ENCODE results near the gene GPRC5C. TPM values are rescaled to one million over a fixed set of nuclear protein-coding genes. Genes with fewer than 3 reads are reported as not detected.

The GPRC5C gene
- total RNA-seq, 1 donor from 2014 or later: 24.7 TPM

GRCh38 chr17:74413491-74413890 is 18.4 kb upstream of the GPRC5C start:
- TF ChIP-seq CTCF (IDR thresholded peaks at IDR 0.05; ENCODE audit: unreplicated experiment): no peak
- H3K4me1 Mint-ChIP-seq (ENCODE audit: unreplicated experiment): peaks cover 7% of the 10 kb centered on the region
- H3K4me3 Mint-ChIP-seq (ENCODE audit: unreplicated experiment): no peak overlapping the region
- no peak overlapping the region for H3K27ac Mint-ChIP-seq (ENCODE audit: unreplicated experiment)
- peaks cover 7% of the 10 kb centered on the region for H3K27me3 Mint-ChIP-seq (ENCODE audit: unreplicated experiment)
- no peak for DNase-seq (ENCODE audit: low spot score)
- no peaks in the 10 kb centered on the region for H3K9me3 Mint-ChIP-seq (ENCODE audit: unreplicated experiment)
- H3K36me3 Mint-ChIP-seq (ENCODE audit: low read depth, unreplicated experiment): no peaks in the 10 kb centered on the region

- DNase-seq (ENCODE audit: low spot score): no peak
- TF ChIP-seq CTCF (IDR thresholded peaks at IDR 0.05; ENCODE audit: unreplicated experiment): no peak
- H3K4me3 Mint-ChIP-seq (ENCODE audit: unreplicated experiment): no peak overlapping the region
- peaks cover 7% of the 10 kb centered on the region for H3K4me1 Mint-ChIP-seq (ENCODE audit: unreplicated experiment)
- H3K27ac Mint-ChIP-seq (ENCODE audit: unreplicated experiment): no peak overlapping the region
- no peaks in the 10 kb centered on the region for H3K9me3 Mint-ChIP-seq (ENCODE audit: unreplicated experiment)
- H3K27me3 Mint-ChIP-seq (ENCODE audit: unreplicated experiment): peaks cover 7% of the 10 kb centered on the region
- no peaks in the 10 kb centered on the region for H3K36me3 Mint-ChIP-seq (ENCODE audit: low read depth, unreplicated experiment)
Observed at GRCh38 chr17:74414510-74414909, 17.4 kb upstream of the GPRC5C start.

GRCh38 chr17:74415608-74416396 is 16.1 kb upstream of the GPRC5C start:
- Mint-ChIP-seq H3K27ac (ENCODE audit: unreplicated experiment) (no peak overlapping the region), H3K4me3 (ENCODE audit: unreplicated experiment) (no peak overlapping the region), H3K27me3 (ENCODE audit: unreplicated experiment) (peaks cover 5% of the 10 kb centered on the region), H3K9me3 (ENCODE audit: unreplicated experiment) (no peaks in the 10 kb centered on the region), H3K4me1 (ENCODE audit: unreplicated experiment) (peaks cover under 1% of the 10 kb centered on the region), H3K36me3 (ENCODE audit: low read depth, unreplicated experiment) (no peaks in the 10 kb centered on the region)
- no peak for TF ChIP-seq CTCF (IDR thresholded peaks at IDR 0.05; ENCODE audit: unreplicated experiment)
- DNase-seq (ENCODE audit: low spot score): no peak

GRCh38 chr17:74417178-74418045 is 14.5 kb upstream of the GPRC5C start:
- no peaks in the 10 kb centered on the region for H3K4me1 Mint-ChIP-seq (ENCODE audit: unreplicated experiment)
- DNase-seq (ENCODE audit: low spot score): no peak
- no peak overlapping the region for H3K4me3 Mint-ChIP-seq (ENCODE audit: unreplicated experiment)
- H3K36me3 Mint-ChIP-seq (ENCODE audit: low read depth, unreplicated experiment): no peaks in the 10 kb centered on the region
- no peaks in the 10 kb centered on the region for H3K9me3 Mint-ChIP-seq (ENCODE audit: unreplicated experiment)
- H3K27ac Mint-ChIP-seq (ENCODE audit: unreplicated experiment): no peak overlapping the region
- no peak for TF ChIP-seq CTCF (IDR thresholded peaks at IDR 0.05; ENCODE audit: unreplicated experiment)
- H3K27me3 Mint-ChIP-seq (ENCODE audit: unreplicated experiment): peaks cover 5% of the 10 kb centered on the region

Measured in endothelial cell (in vitro differentiated cells).